K562 (cell line): ENCODE results near the gene UBE2M. TPM values are rescaled to one million over a fixed set of nuclear protein-coding genes. Genes with fewer than 3 reads are reported as not detected.

Experiments
- COPS2 ChIP-seq: fragments of 450-650 bp; conservative IDR thresholded peaks from 2 replicates; pipeline ENCODE4 v1.6.1; 2016; ENCODE audit warnings: mild to moderate bottlenecking, moderate library complexity
- GTF2B ChIP-seq: IDR thresholded peaks from 2 replicates; pipeline ENCODE4 v1.6.1; 2011; ENCODE audit not compliant: insufficient read length; ENCODE audit errors: extremely low read depth
- HMGN3 ChIP-seq: IDR thresholded peaks from 2 replicates; pipeline ENCODE4 v1.6.1; 2011; ENCODE audit warnings: borderline replicate concordance, low read depth, mild to moderate bottlenecking, mixed read lengths, low read length; ENCODE audit not compliant: insufficient read length; ENCODE audit errors: extremely low read depth
- HMGXB4 ChIP-seq: sonication (generic); formaldehyde crosslinking; IDR thresholded peaks from 2 replicates; pipeline ENCODE4 v1.8.1; 2023; ENCODE audit warnings: mild to moderate bottlenecking, missing genetic modification reagents
- LCOR ChIP-seq: sonication (generic); formaldehyde crosslinking; IDR thresholded peaks from 2 replicates; pipeline ENCODE4 v1.8.0; 2022; ENCODE audit warnings: mild to moderate bottlenecking, missing genetic modification reagents
- NCOR1 ChIP-seq: fragments of 450-650 bp; IDR thresholded peaks from 2 replicates; pipeline ENCODE4 v1.6.1; 2016; ENCODE audit warnings: mild to moderate bottlenecking, moderate library complexity
- NFRKB ChIP-seq: fragments of 450-650 bp; IDR thresholded peaks from 2 replicates; pipeline ENCODE4 v1.6.1; 2016; ENCODE audit warnings: low read depth
- NFXL1 ChIP-seq: fragments of 450-650 bp; formaldehyde crosslinking; IDR thresholded peaks from 2 replicates; pipeline ENCODE4 v1.4.0; 2021; ENCODE audit warnings: mild to moderate bottlenecking
- PRMT5 ChIP-seq: sonication (generic); formaldehyde crosslinking; IDR thresholded peaks from 2 replicates; pipeline ENCODE4 v1.5.0; 2020; ENCODE audit warnings: missing genetic modification reagents
- RBM14 ChIP-seq: fragments of 200-400 bp; formaldehyde crosslinking; IDR thresholded peaks from 2 replicates; pipeline ENCODE4 v1.6.1; 2018; ENCODE audit warnings: low read depth, mild to moderate bottlenecking, low read length, moderate library complexity, borderline replicate concordance; ENCODE audit not compliant: insufficient read depth
- SAP30 ChIP-seq: fragments of 200-600 bp; sonication (generic); IDR thresholded peaks from 2 replicates; pipeline ENCODE4 v1.6.1; 2012; ENCODE audit warnings: borderline replicate concordance, low read depth, mild to moderate bottlenecking, moderate library complexity, low read length, control low read depth, inconsistent platforms; ENCODE audit not compliant: insufficient read depth, poor library complexity, severe bottlenecking
- SMARCA4 ChIP-seq: fragments of 450-650 bp; IDR thresholded peaks from 2 replicates; pipeline ENCODE4 v1.6.1; 2016
- ZBTB1 ChIP-seq: sonication (generic); formaldehyde crosslinking; IDR thresholded peaks from 2 replicates; pipeline ENCODE4 v1.8.1; 2023; ENCODE audit warnings: missing genetic modification reagents, low read depth, mild to moderate bottlenecking, borderline replicate concordance
- ZFP36 ChIP-seq: fragments of 150-350 bp; IDR thresholded peaks from 2 replicates; pipeline ENCODE4 v1.6.1; 2018; ENCODE audit warnings: low read length, low read depth; ENCODE audit not compliant: partially characterized antibody
- ZFP91 ChIP-seq: sonication (generic); formaldehyde crosslinking; IDR thresholded peaks from 2 replicates; pipeline ENCODE4 v1.8.0; 2022; ENCODE audit warnings: mild to moderate bottlenecking, missing genetic modification reagents
- ZNF124 ChIP-seq: sonication (generic); formaldehyde crosslinking; IDR thresholded peaks from 2 replicates; pipeline ENCODE4 v1.8.1; 2022; ENCODE audit warnings: missing genetic modification reagents
- ZNF609 ChIP-seq: sonication (generic); formaldehyde crosslinking; IDR thresholded peaks from 2 replicates; pipeline ENCODE4 v1.8.1; 2023; ENCODE audit warnings: missing genetic modification reagents, mild to moderate bottlenecking, borderline replicate concordance
- polyA plus RNA-seq, 8 experiments: library from polyadenylated mRNA; depleted of rRNA in 4 of 8; stranded (reverse) in 5 of 8; unstranded in 3 of 8; fragments of >200 nt; fragmentation: Nextera tagmentation in 2 of 8; fragmentation: Illumina TruSeq in 1 of 8; extraction: Ambion mirVana in 2 of 8; extraction: Trizol in 1 of 8; gene quantifications; 2 replicates each; pipeline versions ENCODE4 v1.2.1 to v1.2.3, GENCODE V29; 2011 to 2014; ENCODE audit warnings: inconsistent platforms in 1 of 8, missing spikeins in 1 of 8
- total RNA-seq, 7 experiments: library from RNA; depleted of rRNA in 6 of 7; stranded (reverse); fragments of >200 nt in 6 of 7; fragmentation: Illumina TruSeq in 2 of 7; extraction: Trizol in 2 of 7; gene quantifications; 2 replicates each; pipeline versions ENCODE4 v1.2.1 to v1.2.3, GENCODE V29; 2011 to 2021; ENCODE audit warnings: low replicate concordance in 1 of 7

The UBE2M gene
- total and polyA plus RNA-seq, 9 of the 15 experiments (the other 6 are each of a cell fraction or from before 2014, with no cell fraction given), result 0.92 to 163 (median 85.7) TPM

GRCh38 chr19:58559275-58560006 lies 1.0 kb upstream of the UBE2M start (continued):
- TF ChIP-seq ZNF609 (CRISPR knock-in tag) (peak; percentile 86; the same call in 1 of the 2 replicates), COPS2 (no peak), NFRKB (peak; percentile 98), HMGXB4 (CRISPR knock-in tag) (no peak), SMARCA4 (no peak), GTF2B (peak; percentile 49), ZNF124 (CRISPR knock-in tag) (no peak), ZBTB1 (CRISPR knock-in tag) (no peak; the same call in 1 of the 2 replicates), ZFP91 (0 out of 2 replicates have a peak, but pooled peaks have one; percentile 21), SAP30 (peak; percentile 63), HMGN3 (peak; percentile 74), NFXL1 (CRISPR knock-in tag) (no peak), ZFP36 (no peak), LCOR (CRISPR knock-in tag) (no peak; the same call in 1 of the 2 replicates), RBM14 (no peak), NCOR1 (no peak; the same call in 1 of the 2 replicates), PRMT5 (CRISPR knock-in tag) (no peak)
